ENCODE results near the gene ZNHIT2. TPM values are rescaled to one million over a fixed set of nuclear protein-coding genes. Genes with fewer than 3 reads are reported as not detected.
A peak's percentile ranks its signal among the peaks of the same experiment; 100 is the strongest.
"Not testable (repeated sequence)": the region's sequence is repeated elsewhere in the genome, so short reads cannot be mapped to it uniquely, and the experiment has no call there.

The ZNHIT2 gene
- total RNA-seq, 1 experiment from 2014 or later, result 13.2 TPM

GRCh38 chr11:65150509-65151299 is 33.2 kb upstream of the ZNHIT2 start:
- Mint-ChIP-seq H3K36me3 (ENCODE audit: insufficient read depth, unreplicated experiment) (no peaks in the 10 kb centered on the region), H3K4me3 (ENCODE audit: low read depth, unreplicated experiment) (peak overlapping the region; percentile 24), H3K27ac (ENCODE audit: unreplicated experiment) (peak overlapping the region; percentile 57), H3K9me3 (ENCODE audit: low read depth, unreplicated experiment) (no peaks in the 10 kb centered on the region), H3K4me1 (ENCODE audit: low read depth, unreplicated experiment) (peaks cover 45% of the 10 kb centered on the region), H3K27me3 (ENCODE audit: unreplicated experiment) (no peaks in the 10 kb centered on the region)
- no TSS peak for BruUV-seq (replicated peaks)
- no peak for TF ChIP-seq CTCF (IDR thresholded peaks at IDR 0.05; ENCODE audit: unreplicated experiment)
- CTCF ChIA-PET, result no interaction called here
- DNase-seq, result peak; percentile 96
- intact Hi-C loops (cut with micrococcal nuclease; ENCODE audit: unreplicated experiment), result loop anchor here (2.0 kb wide), 2 partner anchors 16 to 30 kb away; partner anchors contain the start of genes CAPN1 and SYVN1

GRCh38 chr11:65150131-65150508 is 32.6 kb upstream of the ZNHIT2 start:
- H3K9me3 Mint-ChIP-seq (ENCODE audit: low read depth, unreplicated experiment); H3K36me3 Mint-ChIP-seq (ENCODE audit: insufficient read depth, unreplicated experiment); H3K27me3 Mint-ChIP-seq (ENCODE audit: unreplicated experiment); BruUV-seq (replicated peaks); DNase-seq; CTCF ChIA-PET: not testable (repeated sequence)
- Mint-ChIP-seq H3K4me3 (ENCODE audit: low read depth, unreplicated experiment) (peak overlapping the region; percentile 24), H3K4me1 (ENCODE audit: low read depth, unreplicated experiment) (peaks cover 45% of the 10 kb centered on the region), H3K27ac (ENCODE audit: unreplicated experiment) (peak overlapping the region; percentile 57)
- intact Hi-C loops (cut with micrococcal nuclease; ENCODE audit: unreplicated experiment), result loop anchor here (2.0 kb wide), 2 partner anchors 15 to 31 kb away; partner anchors contain the start of genes CAPN1 and SYVN1

GRCh38 chr11:65148657-65149056 is 31.2 kb upstream of the ZNHIT2 start:
- CTCF ChIA-PET, result interaction anchor here (0.6 kb wide), 1 partner anchor 15 kb away, joined by 5 read pairs; no protein-coding TSS in a partner anchor
- DNase-seq, result no peak
- intact Hi-C loops (cut with micrococcal nuclease; ENCODE audit: unreplicated experiment), result no loop called here
- no peak overlapping the region for H3K4me3 Mint-ChIP-seq (ENCODE audit: low read depth, unreplicated experiment)
- no peak overlapping the region for H3K27ac Mint-ChIP-seq (ENCODE audit: unreplicated experiment)
- H3K27me3 Mint-ChIP-seq (ENCODE audit: unreplicated experiment), result no peaks in the 10 kb centered on the region
- no peaks in the 10 kb centered on the region for H3K9me3 Mint-ChIP-seq (ENCODE audit: low read depth, unreplicated experiment)
- no TSS peak for BruUV-seq (replicated peaks)
- peaks cover 43% of the 10 kb centered on the region for H3K4me1 Mint-ChIP-seq (ENCODE audit: low read depth, unreplicated experiment)
- TF ChIP-seq CTCF (IDR thresholded peaks at IDR 0.05; ENCODE audit: unreplicated experiment), result no peak
- no peaks in the 10 kb centered on the region for H3K36me3 Mint-ChIP-seq (ENCODE audit: insufficient read depth, unreplicated experiment)

GRCh38 chr11:65147352-65148075 is 30.0 kb upstream of the ZNHIT2 start:
- no TSS peak for BruUV-seq (replicated peaks)
- H3K36me3 Mint-ChIP-seq (ENCODE audit: insufficient read depth, unreplicated experiment), result no peaks in the 10 kb centered on the region
- CTCF ChIA-PET, result no interaction called here
- H3K4me1 Mint-ChIP-seq (ENCODE audit: low read depth, unreplicated experiment), result peaks cover 31% of the 10 kb centered on the region
- no peak overlapping the region for H3K4me3 Mint-ChIP-seq (ENCODE audit: low read depth, unreplicated experiment)
- H3K27me3 Mint-ChIP-seq (ENCODE audit: unreplicated experiment), result no peaks in the 10 kb centered on the region
- H3K27ac Mint-ChIP-seq (ENCODE audit: unreplicated experiment), result no peak overlapping the region
- no peak for DNase-seq
- H3K9me3 Mint-ChIP-seq (ENCODE audit: low read depth, unreplicated experiment), result no peaks in the 10 kb centered on the region
- TF ChIP-seq CTCF (IDR thresholded peaks at IDR 0.05; ENCODE audit: unreplicated experiment), result no peak
- intact Hi-C loops (cut with micrococcal nuclease; ENCODE audit: unreplicated experiment), result no loop called here

All from Calu3 (cell line).